Thoracic aorta (tissue), 2 donors: Measurements from ENCODE around the gene MASP2. TPM values are rescaled to one million over a fixed set of nuclear protein-coding genes. Genes with fewer than 3 reads are reported as not detected.
"Not testable (repeated sequence)": the region's sequence is repeated elsewhere in the genome, so short reads cannot be mapped to it uniquely, and the experiment has no call there.

ENCODE experiments used
- ATAC-seq: fragments of 150-250 bp; one replicate; pipeline ENCODE4 v1.8.0; 2017; ENCODE audit warnings: low read depth; ENCODE audit not compliant: insufficient number of reproducible peaks, low FRiP score
- DNase-seq: peaks from one replicate; pipeline ENCODE4 v3.0.0-alpha.2; 2020; ENCODE audit warnings: low spot score
- H3K27ac ChIP-seq, 2 donors: fragments of 200-600 bp; sonication (generic); 1 replicate in 1 of 2; 2 replicates in 1 of 2; pipeline ENCODE4 v1.5.1; 2016; ENCODE audit warnings: mild to moderate bottlenecking in 2 of 2, moderate library complexity in 2 of 2
- H3K27me3 ChIP-seq: fragments of 200-600 bp; sonication (generic); replicated peaks from 2 replicates; pipeline ENCODE4 v1.6.0; 2016; ENCODE audit warnings: mild to moderate bottlenecking; ENCODE audit not compliant: insufficient read depth
- H3K36me3 ChIP-seq: fragments of 200-600 bp; sonication (generic); one replicate; pipeline ENCODE4 v1.5.1; 2016
- H3K4me1 ChIP-seq, 2 donors: fragments of 200-600 bp; sonication (generic); 1 replicate in 1 of 2; 2 replicates in 1 of 2; pipeline versions ENCODE4 v1.5.1 to v1.6.0; 2016; ENCODE audit warnings: low read depth in 2 of 2, mild to moderate bottlenecking in 1 of 2; ENCODE audit not compliant: control insufficient read depth in 1 of 2
- H3K4me3 ChIP-seq: fragments of 200-600 bp; sonication (generic); 2 replicates; pipeline ENCODE4 v1.5.1; 2016; ENCODE audit warnings: mild to moderate bottlenecking
- H3K9me3 ChIP-seq: fragments of 200-600 bp; sonication (generic); 2 replicates; pipeline ENCODE4 v1.5.1; 2016
- CTCF ChIP-seq: fragments of 200-600 bp; sonication (generic); IDR thresholded peaks from one replicate; pipeline ENCODE4 v1.5.1; 2019; ENCODE audit warnings: antibody characterized with exemption
- total RNA-seq, 2 donors: library from RNA; depleted of rRNA; stranded (reverse); fragments of >200 nt; gene quantifications; one replicate each; pipeline versions ENCODE4 v1.1.0 to v1.2.3, GENCODE V29; 2016

The MASP2 gene
- total RNA-seq, 2 donors from 2014 or later, result not detected

GRCh38 chr1:11044849-11045427 is 2.1 kb downstream of the MASP2 start:
- Histone ChIP-seq H3K9me3 (no peaks in the 10 kb centered on the region), H3K4me3 (no peak overlapping the region), H3K4me1 (no peaks in the 10 kb centered on the region), H3K36me3 (no peaks in the 10 kb centered on the region), H3K27ac (no peak overlapping the region), H3K27me3 (no peaks in the 10 kb centered on the region)
- no peak for ATAC-seq
- no peak for TF ChIP-seq CTCF
- DNase-seq, result no peak

GRCh38 chr1:11044086-11044848 is 2.8 kb downstream of the MASP2 start:
- no peaks in the 10 kb centered on the region for H3K4me1 ChIP-seq
- no peaks in the 10 kb centered on the region for H3K36me3 ChIP-seq
- no peak for ATAC-seq
- no peaks in the 10 kb centered on the region for H3K27me3 ChIP-seq
- H3K27ac ChIP-seq, result no peak overlapping the region
- H3K9me3 ChIP-seq, result no peaks in the 10 kb centered on the region
- no peak overlapping the region for H3K4me3 ChIP-seq
- no peak for TF ChIP-seq CTCF
- DNase-seq, result no peak

- Histone ChIP-seq H3K4me3 (no peak overlapping the region), H3K4me1 (peaks cover 2% of the 10 kb centered on the region in 2 donors), H3K36me3 (no peaks in the 10 kb centered on the region), H3K9me3 (no peaks in the 10 kb centered on the region), H3K27me3 (no peaks in the 10 kb centered on the region), H3K27ac (no peak overlapping the region)
- DNase-seq (no peak), ATAC-seq (no peak)
- no peak for TF ChIP-seq CTCF
Measured at GRCh38 chr1:11042995-11043874, 3.8 kb downstream of the MASP2 start.

GRCh38 chr1:11042065-11042464 is 5.0 kb downstream of the MASP2 start:
- Histone ChIP-seq H3K4me3 (no peak overlapping the region), H3K4me1 (peaks cover 5 to 8% of the 10 kb centered on the region in 2 donors), H3K36me3 (no peaks in the 10 kb centered on the region), H3K9me3 (no peaks in the 10 kb centered on the region), H3K27me3 (no peaks in the 10 kb centered on the region), H3K27ac (no peak overlapping the region)
- DNase-seq, result no peak
- ATAC-seq, result no peak
- no peak for TF ChIP-seq CTCF

GRCh38 chr1:11041048-11041447 is 6.0 kb downstream of the MASP2 start:
- Histone ChIP-seq H3K36me3 (no peaks in the 10 kb centered on the region), H3K27me3 (no peaks in the 10 kb centered on the region), H3K9me3 (no peaks in the 10 kb centered on the region), H3K27ac (no peak overlapping the region), H3K4me1 (peaks cover 5 to 8% of the 10 kb centered on the region in 2 donors), H3K4me3 (no peak overlapping the region)
- DNase-seq (no peak), ATAC-seq (no peak)
- no peak for TF ChIP-seq CTCF

GRCh38 chr1:11040105-11040429 is 7.0 kb downstream of the MASP2 start:
- DNase-seq, H3K27ac ChIP-seq, ATAC-seq: not testable (repeated sequence)

More at GRCh38 chr1:11040105-11040429, 7.0 kb downstream of the MASP2 start:
- not testable (repeated sequence) for H3K27me3 ChIP-seq, H3K4me1 ChIP-seq, H3K4me3 ChIP-seq, H3K9me3 ChIP-seq, H3K36me3 ChIP-seq
